IMR-90 (cell line): ENCODE results near the gene LONP2. TPM values are rescaled to one million over a fixed set of nuclear protein-coding genes. Genes with fewer than 3 reads are reported as not detected.

ENCODE experiments used
- ATAC-seq: fragments of 200-7000 bp; cut with Tn5 transposase; 2 replicates; pipeline ENCODE4 v1.9.1; 2020; ENCODE audit warnings: low read depth, mild to moderate bottlenecking, moderate library complexity
- BruUV-seq: library from RNA; stranded (reverse); fragments of 400-500 nt; replicated peaks from 2 replicates; lab custom pipeline; 2021; lab: Mats Ljungman, UMichigan
- CTCF ChIA-PET: fragments of 300-600 bp; formaldehyde crosslinking; extraction: SDS; loops from one replicate; lab custom pipeline; 2021; ENCODE audit warnings: antibody characterized with exemption; lab: Yijun Ruan, JAX
- POLR2A ChIA-PET: fragments of 300-600 bp; sonication (Branson Sonifier 250); formaldehyde crosslinking; loops from one replicate; lab custom pipeline; 2022; ENCODE audit warnings: antibody characterized with exemption; ENCODE audit not compliant: unreplicated experiment; lab: Charles Lee
- DNase-seq: peaks from one replicate; pipeline ENCODE4 v3.0.0; 2013
- H2AFZ ChIP-seq: replicated peaks from 2 replicates; pipeline ENCODE3; 2013; ENCODE audit warnings: low read length, mild to moderate bottlenecking; ENCODE audit not compliant: poor library complexity
- H2AK5ac ChIP-seq: 2 replicates; pipeline ENCODE4 v1.6.1; 2013; ENCODE audit warnings: low read depth, low read length, inconsistent platforms
- H2AK9ac ChIP-seq: replicated peaks from 2 replicates; pipeline ENCODE3; 2013; ENCODE audit warnings: mild to moderate bottlenecking, low read depth, low read length, moderate library complexity; ENCODE audit not compliant: poor library complexity
- H2BK120ac ChIP-seq: 2 replicates; pipeline ENCODE4 v1.6.1; 2013; ENCODE audit warnings: low read depth, low read length, inconsistent platforms
- H2BK15ac ChIP-seq: 3 replicates; pipeline ENCODE4 v1.6.1; 2013; ENCODE audit warnings: low read depth, low read length, inconsistent platforms
- H2BK20ac ChIP-seq: 2 replicates; pipeline ENCODE4 v1.6.1; 2013; ENCODE audit warnings: low read depth, mild to moderate bottlenecking, inconsistent platforms, low read length, moderate library complexity
- H2BK5ac ChIP-seq: 2 replicates; pipeline ENCODE4 v1.6.1; 2013; ENCODE audit warnings: mild to moderate bottlenecking, low read depth, low read length, inconsistent platforms; ENCODE audit not compliant: poor library complexity, severe bottlenecking
- H3K14ac ChIP-seq: replicated peaks from 2 replicates; pipeline ENCODE4 v1.6.1; 2013; ENCODE audit warnings: low read depth, low read length, inconsistent platforms
- H3K18ac ChIP-seq: 2 replicates; pipeline ENCODE4 v1.6.1; 2013; ENCODE audit warnings: low read depth, low read length, control low read depth
- H3K23ac ChIP-seq: 2 replicates; pipeline ENCODE4 v1.6.1; 2013; ENCODE audit warnings: low read depth, low read length, inconsistent platforms
- H3K27ac ChIP-seq: 2 replicates; pipeline ENCODE4 v1.5.1; 2013; ENCODE audit warnings: mild to moderate bottlenecking, control low read depth, low read length; ENCODE audit not compliant: insufficient read depth
- H3K27me3 ChIP-seq: 2 replicates; pipeline ENCODE4 v1.6.1; 2013; ENCODE audit warnings: low read length; ENCODE audit not compliant: control insufficient read depth, insufficient read depth
- H3K36me3 ChIP-seq: 2 replicates; pipeline ENCODE4 v1.6.1; 2013; ENCODE audit warnings: low read length, mixed read lengths; ENCODE audit not compliant: control insufficient read depth, insufficient read depth
- H3K4ac ChIP-seq: 2 replicates; pipeline ENCODE4 v1.6.1; 2013; ENCODE audit warnings: low read depth, low read length, inconsistent platforms
- H3K4me1 ChIP-seq: 2 replicates; pipeline ENCODE4 v1.6.1; 2013; ENCODE audit warnings: low read length, mixed read lengths; ENCODE audit not compliant: control insufficient read depth, insufficient read depth
- H3K4me2 ChIP-seq: 2 replicates; pipeline ENCODE4 v1.6.1; 2013; ENCODE audit warnings: low read depth, mild to moderate bottlenecking, control low read depth, low read length, moderate library complexity
- H3K4me3 ChIP-seq: 2 replicates; pipeline ENCODE4 v1.5.1; 2013; ENCODE audit warnings: low read depth, mild to moderate bottlenecking, control low read depth, low read length, moderate library complexity; ENCODE audit not compliant: insufficient read depth
- H3K56ac ChIP-seq: 2 replicates; pipeline ENCODE4 v1.6.1; 2013; ENCODE audit warnings: low read length, inconsistent platforms; ENCODE audit not compliant: insufficient read depth; ENCODE audit errors: extremely low read depth
- H3K79me1 ChIP-seq, 2 experiments: 2 replicates each; pipeline ENCODE4 v1.6.1; 2013; ENCODE audit warnings: low read length in 2 of 2, inconsistent platforms in 1 of 2, low read depth in 1 of 2
- H3K9ac ChIP-seq: 2 replicates; pipeline ENCODE4 v1.6.1; 2013; ENCODE audit warnings: low read depth, low read length, control low read depth
- H3K9me1 ChIP-seq: 2 replicates; pipeline ENCODE4 v1.6.1; 2013; ENCODE audit warnings: low read length, inconsistent platforms; ENCODE audit not compliant: insufficient read depth
- H3K9me3 ChIP-seq: 2 replicates; pipeline ENCODE4 v1.6.1; 2013; ENCODE audit warnings: low read length; ENCODE audit not compliant: control insufficient read depth, insufficient read depth
- H4K20me1 ChIP-seq: 2 replicates; pipeline ENCODE4 v1.6.1; 2013; ENCODE audit warnings: low read length, inconsistent platforms; ENCODE audit not compliant: insufficient read depth
- H4K5ac ChIP-seq: 2 replicates; pipeline ENCODE4 v1.6.1; 2013; ENCODE audit warnings: mild to moderate bottlenecking, low read depth, low read length, control low read depth
- H4K8ac ChIP-seq, 2 experiments: 2 replicates each; pipeline ENCODE4 v1.6.1; 2013; ENCODE audit warnings: low read depth in 2 of 2, low read length in 2 of 2, control low read depth in 1 of 2, inconsistent platforms in 1 of 2
- H4K91ac ChIP-seq: 2 replicates; pipeline ENCODE4 v1.6.1; 2013; ENCODE audit warnings: low read depth, low read length, inconsistent platforms; ENCODE audit not compliant: insufficient read depth
- MAFK ChIP-seq: IDR thresholded peaks from 2 replicates; pipeline ENCODE4 v1.6.1; 2012; ENCODE audit warnings: low read depth, low read length, improper control_type of control experiment
- WGBS, 2 experiments: methylation state at CpG; one replicate each; pipeline versions ENCODE4 v1.1.5 to v1.1.7; 2013; ENCODE audit warnings: missing lambda C conversion rate in 2 of 2; ENCODE audit not compliant: insufficient read length in 1 of 2; ENCODE audit errors: extremely low coverage in 2 of 2; 5-methylcytosine and 5-hydroxymethylcytosine counted together
- dilution Hi-C: fragments of 300-500 bp; cut with HindIII; formaldehyde crosslinking; loops from one replicate; pipeline ENCODE4 v1.14.3; 2018; ENCODE audit warnings: low sequenced_read_pairs; ENCODE audit not compliant: unreplicated experiment
- in situ Hi-C: fragments of 300-500 bp; cut with MboI; formaldehyde crosslinking; loops from 3 replicates; pipeline ENCODE4 v1.14.3; 2019; ENCODE audit warnings: low sequenced_read_pairs, inconsistent platforms, mixed read lengths
- intact Hi-C: fragments of 100-400 bp; cut with micrococcal nuclease; formaldehyde crosslinking; loops from 2 replicates; pipeline ENCODE4 v1.10.0; 2022
- polyA plus RNA-seq, 3 experiments: library from polyadenylated mRNA; depleted of rRNA; stranded (reverse); fragments of >200 nt; gene quantifications; 2 replicates each; pipeline ENCODE4 v1.2.3, GENCODE V29; 2012; ENCODE audit warnings: low replicate concordance in 1 of 3
- total RNA-seq: library from RNA; depleted of rRNA; stranded (reverse); fragments of >200 nt; gene quantifications from 2 replicates; pipeline ENCODE4 v1.2.3, GENCODE V29; 2012
- TF ChIP-seq, protein P1 (sequence below): fragments of 150-350 bp; IDR thresholded peaks from 2 replicates; pipeline ENCODE4 v1.6.1; 2017; ENCODE audit warnings: mild to moderate bottlenecking, antibody characterized with exemption, low read length, low read depth

LONP2 gene
- total and polyA plus RNA-seq, 2 of the 4 experiments (the other 2 are of a cell fraction): 31.5 to 90.9 TPM

GRCh38 chr16:48206594-48207242, 37.4 kb upstream of the LONP2 start:
- POLR2A ChIA-PET: no interaction called here
- TF ChIP-seq, protein P1, sequence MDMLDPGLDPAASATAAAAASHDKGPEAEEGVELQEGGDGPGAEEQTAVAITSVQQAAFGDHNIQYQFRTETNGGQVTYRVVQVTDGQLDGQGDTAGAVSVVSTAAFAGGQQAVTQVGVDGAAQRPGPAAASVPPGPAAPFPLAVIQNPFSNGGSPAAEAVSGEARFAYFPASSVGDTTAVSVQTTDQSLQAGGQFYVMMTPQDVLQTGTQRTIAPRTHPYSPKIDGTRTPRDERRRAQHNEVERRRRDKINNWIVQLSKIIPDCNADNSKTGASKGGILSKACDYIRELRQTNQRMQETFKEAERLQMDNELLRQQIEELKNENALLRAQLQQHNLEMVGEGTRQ: peak; percentile 34; the same call in 1 of the 2 replicates
- TF ChIP-seq MAFK: no peak
- Histone ChIP-seq H3K4me1 (no peaks in the 10 kb centered on the region), H3K79me1 (no peaks in the 10 kb centered on the region), H3K27ac (no peak overlapping the region), H4K8ac (no peak overlapping the region), H2BK20ac (no peak overlapping the region), H2BK5ac (no peak overlapping the region), H3K4ac (no peak overlapping the region), H3K36me3 (no peaks in the 10 kb centered on the region), H3K9me1 (no peaks in the 10 kb centered on the region), H3K27me3 (peaks cover 25% of the 10 kb centered on the region), H2BK120ac (no peak overlapping the region), H2AK9ac (no peak overlapping the region), H3K23ac (no peak overlapping the region), H3K14ac (no peak overlapping the region), H2AFZ (peak overlapping the region; percentile 23), H3K9me3 (no peaks in the 10 kb centered on the region), H2AK5ac (no peak overlapping the region), H4K5ac (no peak overlapping the region), H3K4me3 (no peak overlapping the region), H4K91ac (no peak overlapping the region), H4K20me1 (no peaks in the 10 kb centered on the region), H3K9ac (no peak overlapping the region), H2BK15ac (no peak overlapping the region), H3K4me2 (no peak overlapping the region), H3K56ac (no peak overlapping the region), H3K18ac (no peak overlapping the region)
- in situ Hi-C loops: no loop called here
- peak; percentile 13 for DNase-seq
- WGBS, 2 experiments: 56% methylated on average over 4 of the region's 8 CpGs; no CpG with 5 or more reads in 1 of the 2 experiments
- dilution Hi-C loops: no loop called here
- ATAC-seq: 0 out of 2 replicates have a peak, but pooled peaks have one; percentile 40
- BruUV-seq: no TSS peak
- intact Hi-C loops: no loop called here
- CTCF ChIA-PET: interaction anchor here (0.8 kb wide), 1 partner anchor 9 kb away, joined by 3 read pairs; no protein-coding TSS in a partner anchor
